ENCODE measurements around the gene VMO1.

The VMO1 gene

GRCh38 chr17:4751932-4752331, 34.2 kb downstream of the VMO1 start:
- no peak for DNase-seq

- no peak for DNase-seq
Observed at GRCh38 chr17:4750606-4751005, 35.6 kb downstream of the VMO1 start.

- no peak for DNase-seq
Observed at GRCh38 chr17:4748686-4749085, 37.5 kb downstream of the VMO1 start.

- DNase-seq = no peak
Observed at GRCh38 chr17:4747847-4748246, 38.3 kb downstream of the VMO1 start.

- DNase-seq = no peak
Observed at GRCh38 chr17:4744999-4745969, 40.9 kb downstream of the VMO1 start.

- no peak for DNase-seq
Observed at GRCh38 chr17:4743898-4744297, 42.3 kb downstream of the VMO1 start.

GRCh38 chr17:4743216-4743615, 42.9 kb downstream of the VMO1 start:
- no peak for DNase-seq

GRCh38 chr17:4742629-4743028, 43.5 kb downstream of the VMO1 start:
- DNase-seq = no peak

GRCh38 chr17:4742133-4742532, 44.0 kb downstream of the VMO1 start:
- no peak for DNase-seq

GRCh38 chr17:4741544-4741943, 44.6 kb downstream of the VMO1 start:
- no peak for DNase-seq

GRCh38 chr17:4740584-4740983, 45.6 kb downstream of the VMO1 start:
- no peak for DNase-seq

GRCh38 chr17:4740025-4740351, 46.2 kb downstream of the VMO1 start:
- DNase-seq = no peak

- peak; percentile 33 for DNase-seq
Observed at GRCh38 chr17:4739122-4740024, 46.8 kb downstream of the VMO1 start, which contains the start of the genes CXCL16 and ZMYND15. Gene CXCL16, minus strand, starts transcription at chr17:4739928. Its CDS starts 589 bp downstream, at chr17:4739339. Gene ZMYND15, plus strand, starts transcription at chr17:4739833. Its CDS starts 716 bp downstream, at chr17:4740549.

GRCh38 chr17:4738136-4739121, 47.7 kb downstream of the VMO1 start:
- DNase-seq = no peak

- peak; percentile 11 for DNase-seq
Observed at GRCh38 chr17:4735876-4736651, 50.1 kb downstream of the VMO1 start.
